Measurements from ENCODE around the gene SECTM1.
"Not testable (repeated sequence)": the region's sequence is repeated elsewhere in the genome, so short reads cannot be mapped to it uniquely, and the experiment has no call there.

Gene SECTM1

GRCh38 chr17:82367724-82368524, 34.4 kb upstream of the SECTM1 start:
- no peak for DNase-seq

- peak; percentile 61 for DNase-seq
These were observed 33.2 kb upstream of the SECTM1 start for GRCh38 chr17:82366749-82367148.

GRCh38 chr17:82365606-82366295, 32.2 kb upstream of the SECTM1 start:
- no peak for DNase-seq

GRCh38 chr17:82361885-82362633, 28.5 kb upstream of the SECTM1 start:
- DNase-seq, result no peak

GRCh38 chr17:82359451-82360074, 26.0 kb upstream of the SECTM1 start:
- DNase-seq, result not testable (repeated sequence)

- no peak for DNase-seq
These were observed 25.1 kb upstream of the SECTM1 start, which contains the start of gene TEX19 for GRCh38 chr17:82358465-82359350. Gene TEX19 (plus strand): TSS chr17:82359247. CDS start chr17:82362151, 2,904 bp downstream.

- no peak for DNase-seq
These were observed 23.8 kb upstream of the SECTM1 start for GRCh38 chr17:82357394-82357793.

- no peak for DNase-seq
These were observed 23.3 kb upstream of the SECTM1 start for GRCh38 chr17:82356845-82357355.

GRCh38 chr17:82355770-82356427, 22.3 kb upstream of the SECTM1 start:
- DNase-seq, result no peak

- no peak for DNase-seq
These were observed 21.3 kb upstream of the SECTM1 start for GRCh38 chr17:82354804-82355308.

- DNase-seq, result no peak
These were observed 19.9 kb upstream of the SECTM1 start for GRCh38 chr17:82353484-82353883.

- no peak for DNase-seq
These were observed 18.3 kb upstream of the SECTM1 start for GRCh38 chr17:82351713-82352488.

GRCh38 chr17:82351254-82351712, 17.7 kb upstream of the SECTM1 start:
- no peak for DNase-seq

GRCh38 chr17:82350182-82351030, 16.8 kb upstream of the SECTM1 start:
- no peak for DNase-seq

GRCh38 chr17:82349287-82349701, 15.7 kb upstream of the SECTM1 start:
- no peak for DNase-seq

- no peak for DNase-seq
These were observed 15.3 kb upstream of the SECTM1 start for GRCh38 chr17:82348866-82349265.

GRCh38 chr17:82348434-82348833, 14.9 kb upstream of the SECTM1 start:
- DNase-seq, result no peak

GRCh38 chr17:82347994-82348393, 14.4 kb upstream of the SECTM1 start:
- not testable (repeated sequence) for DNase-seq

Measured in NCI-H1417 treated with DMSO at 0.1 percent for 48 hours (cell line).